GM10248 (cell line): ENCODE measurements around the gene NLRP11.
A peak's percentile ranks its signal among the peaks of the same experiment; 100 is the strongest.
"Not testable (repeated sequence)": the region's sequence is repeated elsewhere in the genome, so short reads cannot be mapped to it uniquely, and the experiment has no call there.

Source experiments
- CTCF ChIA-PET: fragments of 300-600 bp; sonication (Branson Sonifier 250); formaldehyde crosslinking; extraction: SDS; loops from one replicate; lab custom pipeline; 2021; ENCODE audit warnings: antibody characterized with exemption; lab: Yijun Ruan, JAX
- POLR2A ChIA-PET: fragments of 350-650 bp; sonication (Branson Sonifier 250); formaldehyde crosslinking; extraction: SDS; loops from one replicate; lab custom pipeline; 2020; ENCODE audit warnings: antibody characterized with exemption; lab: Yijun Ruan, JAX
- DNase-seq: peaks from one replicate; pipeline ENCODE4 v3.0.0; 2012; ENCODE audit errors: extremely low spot score
- TF ChIP-seq, protein P1 (sequence below): IDR thresholded peaks from 2 replicates; pipeline ENCODE4 v1.5.1; 2012; ENCODE audit warnings: mild to moderate bottlenecking, low read depth; ENCODE audit errors: extremely low read depth, missing control alignments, control extremely low read depth

Gene NLRP11

DNA sequence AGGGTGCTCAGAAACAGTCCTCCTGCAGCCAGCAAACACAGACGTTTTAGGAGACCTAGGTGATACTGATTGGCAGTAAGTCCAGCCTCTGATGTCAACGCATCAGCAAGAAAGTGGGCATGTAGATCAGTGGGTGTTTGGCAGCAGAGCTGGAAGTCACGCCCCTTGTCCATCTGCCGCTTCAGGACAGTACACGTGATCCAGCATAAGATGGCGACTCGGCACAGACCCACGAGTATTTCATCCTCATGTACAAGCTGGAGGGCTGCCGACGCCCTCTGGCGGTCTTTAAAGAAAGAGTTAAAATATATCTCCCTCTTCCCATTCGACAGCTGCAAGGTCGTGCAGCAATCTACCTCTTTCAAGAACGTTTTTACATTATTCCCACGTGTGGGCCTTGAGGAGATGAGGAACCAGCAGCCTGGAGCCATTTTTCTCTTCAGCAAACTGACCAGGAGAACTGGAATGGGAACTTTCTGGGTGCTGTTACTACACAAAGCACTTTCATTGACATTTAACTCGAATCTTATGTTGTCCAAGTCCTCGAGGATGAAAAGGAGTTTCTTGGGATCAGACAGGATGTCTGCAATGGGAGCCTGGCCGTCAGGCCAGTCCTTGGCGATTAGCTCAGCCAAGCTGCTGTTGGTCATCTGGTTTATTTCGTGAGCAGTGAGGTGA, 22.3 kb downstream of the NLRP11 start:
- TF ChIP-seq, protein P1, sequence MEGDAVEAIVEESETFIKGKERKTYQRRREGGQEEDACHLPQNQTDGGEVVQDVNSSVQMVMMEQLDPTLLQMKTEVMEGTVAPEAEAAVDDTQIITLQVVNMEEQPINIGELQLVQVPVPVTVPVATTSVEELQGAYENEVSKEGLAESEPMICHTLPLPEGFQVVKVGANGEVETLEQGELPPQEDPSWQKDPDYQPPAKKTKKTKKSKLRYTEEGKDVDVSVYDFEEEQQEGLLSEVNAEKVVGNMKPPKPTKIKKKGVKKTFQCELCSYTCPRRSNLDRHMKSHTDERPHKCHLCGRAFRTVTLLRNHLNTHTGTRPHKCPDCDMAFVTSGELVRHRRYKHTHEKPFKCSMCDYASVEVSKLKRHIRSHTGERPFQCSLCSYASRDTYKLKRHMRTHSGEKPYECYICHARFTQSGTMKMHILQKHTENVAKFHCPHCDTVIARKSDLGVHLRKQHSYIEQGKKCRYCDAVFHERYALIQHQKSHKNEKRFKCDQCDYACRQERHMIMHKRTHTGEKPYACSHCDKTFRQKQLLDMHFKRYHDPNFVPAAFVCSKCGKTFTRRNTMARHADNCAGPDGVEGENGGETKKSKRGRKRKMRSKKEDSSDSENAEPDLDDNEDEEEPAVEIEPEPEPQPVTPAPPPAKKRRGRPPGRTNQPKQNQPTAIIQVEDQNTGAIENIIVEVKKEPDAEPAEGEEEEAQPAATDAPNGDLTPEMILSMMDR = peak; percentile 20
- ChIA-PET CTCF (interaction anchor here (1.2 to 3.8 kb wide), 2 partner anchors 9 to 177 kb away, joined by 5 to 21 read pairs; no protein-coding TSS in a partner anchor), POLR2A (interaction anchor here (0.5 kb wide), 1 partner anchor 172 kb away, joined by 3 read pairs; no protein-coding TSS in a partner anchor)
- peak; percentile 45 for DNase-seq

DNA sequence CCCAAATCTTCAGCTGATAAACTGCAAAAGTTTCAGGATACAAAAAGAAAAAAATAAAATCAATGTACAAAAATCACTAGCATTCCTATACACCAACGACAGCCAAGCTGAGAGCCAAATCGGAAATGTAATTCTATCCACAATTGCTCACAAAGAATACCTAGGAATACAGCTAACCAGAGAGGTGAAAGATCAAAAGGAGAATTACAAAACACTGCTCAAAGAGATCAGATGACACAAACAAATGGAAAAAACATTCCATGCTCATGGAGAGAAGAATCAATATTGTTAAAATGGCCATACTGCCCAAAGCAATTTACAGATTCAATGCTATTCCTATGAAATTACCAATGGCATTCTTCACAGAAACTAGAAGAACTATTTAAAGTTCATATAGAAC, 29.5 kb downstream of the NLRP11 start:
- TF ChIP-seq, protein P1 = no peak
- ChIA-PET CTCF (no interaction called here), POLR2A (no interaction called here)
- DNase-seq = no peak

DNA sequence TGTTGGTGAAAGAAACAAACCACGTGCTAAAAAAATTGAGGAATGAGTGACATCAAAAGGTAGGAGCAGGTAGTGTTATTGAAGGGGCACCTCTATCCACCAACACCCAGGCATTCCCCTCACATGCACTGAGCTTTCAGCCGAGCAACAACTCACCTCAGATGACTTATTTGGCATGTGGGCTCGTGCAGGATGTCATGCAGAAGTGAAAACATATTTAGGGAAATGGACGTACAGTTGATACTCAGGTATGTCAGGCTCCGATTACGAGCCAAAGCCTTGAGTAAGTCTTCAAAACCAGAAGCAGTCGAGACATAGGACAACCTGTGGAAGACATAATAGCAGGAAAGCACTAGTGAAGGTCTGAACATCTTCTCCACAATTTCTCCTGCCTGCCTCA, 30.4 kb downstream of the NLRP11 start:
- CTCF ChIA-PET = interaction anchor here (1.3 to 1.6 kb wide), 2 partner anchors 9 to 15 kb away, joined by 3 to 5 read pairs; no protein-coding TSS in a partner anchor
- TF ChIP-seq, protein P1 = no peak
- DNase-seq = no peak
- POLR2A ChIA-PET = no interaction called here

DNA sequence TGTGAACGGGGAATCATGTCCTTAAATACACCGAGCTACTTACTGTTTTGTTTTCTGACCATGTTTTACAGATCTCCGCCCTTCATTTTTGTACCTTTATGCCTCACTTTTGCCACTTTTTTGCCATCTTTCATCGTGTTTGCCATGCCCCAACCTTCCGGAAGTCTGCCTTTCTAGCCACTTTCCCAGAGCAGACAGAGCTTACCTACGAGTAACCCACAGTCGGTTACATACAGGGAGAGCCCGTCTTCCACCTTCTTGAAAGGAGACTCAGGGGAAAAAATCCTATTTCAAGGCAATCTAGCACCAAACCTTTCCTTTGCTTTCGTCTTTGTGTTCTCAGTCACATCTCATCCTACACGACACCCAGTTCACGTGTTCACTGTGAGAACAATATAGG, 36.8 kb downstream of the NLRP11 start:
- TF ChIP-seq, protein P1 = no peak
- CTCF ChIA-PET = no interaction called here

DNA sequence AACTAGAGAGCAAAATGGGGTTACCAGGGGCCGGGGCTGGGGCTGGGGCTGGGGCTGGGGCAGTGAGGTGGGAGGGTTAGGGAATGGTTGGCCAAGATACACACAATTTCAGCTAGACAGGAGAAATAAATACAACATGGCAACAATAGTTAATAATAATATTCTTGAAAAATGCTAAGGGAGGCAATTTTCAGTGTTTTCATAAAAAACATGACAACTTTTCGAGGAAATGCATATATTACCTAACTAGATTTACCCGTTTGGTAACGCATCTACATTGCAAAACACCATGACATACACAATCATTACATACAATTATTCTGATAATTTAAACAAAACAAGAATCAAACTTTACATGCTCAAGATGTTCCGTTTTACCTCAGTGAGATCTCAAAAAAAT, 50.7 kb downstream of the NLRP11 start:
- ChIA-PET CTCF (no interaction called here), POLR2A (no interaction called here)
- DNase-seq = no peak
- TF ChIP-seq, protein P1 = no peak

More for the DNA sequence above, 36.8 kb downstream of the NLRP11 start:
- POLR2A ChIA-PET = no interaction called here
- no peak for DNase-seq

DNA sequence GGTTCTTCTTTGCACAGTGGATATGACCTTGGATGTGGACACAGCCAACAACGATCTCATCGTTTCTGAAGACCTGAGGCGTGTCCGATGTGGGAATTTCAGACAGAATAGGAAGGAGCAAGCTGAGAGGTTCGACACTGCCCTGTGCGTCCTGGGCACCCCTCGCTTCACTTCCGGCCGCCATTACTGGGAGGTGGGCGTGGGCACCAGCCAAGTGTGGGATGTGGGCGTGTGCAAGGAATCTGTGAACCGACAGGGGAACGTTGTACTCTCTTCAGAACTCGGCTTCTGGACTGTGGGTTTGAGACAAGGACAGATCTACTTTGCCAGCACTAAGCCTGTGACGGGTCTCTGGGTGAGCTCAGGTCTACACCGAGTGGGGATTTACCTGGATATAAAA, 53.5 kb downstream of the NLRP11 start:
- DNase-seq = no peak
- POLR2A ChIA-PET = no interaction called here
- TF ChIP-seq, protein P1 = no peak
- CTCF ChIA-PET = no interaction called here

DNA sequence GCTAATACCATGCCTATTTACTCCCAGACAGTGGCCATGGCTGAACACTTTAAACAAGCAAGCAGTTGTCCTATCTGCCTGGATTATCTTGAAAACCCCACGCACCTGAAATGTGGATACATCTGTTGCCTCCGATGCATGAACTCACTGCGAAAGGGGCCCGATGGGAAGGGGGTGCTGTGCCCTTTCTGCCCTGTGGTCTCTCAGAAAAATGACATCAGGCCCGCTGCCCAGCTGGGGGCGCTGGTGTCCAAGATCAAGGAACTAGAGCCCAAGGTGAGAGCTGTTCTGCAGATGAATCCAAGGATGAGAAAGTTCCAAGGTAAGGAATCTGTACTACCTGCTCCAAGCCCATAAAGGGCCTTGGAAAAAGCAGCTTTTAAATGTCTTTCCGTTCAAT, 54.3 kb downstream of the NLRP11 start:
- TF ChIP-seq, protein P1 = no peak
- no peak for DNase-seq
- ChIA-PET CTCF (interaction anchor here (0.6 kb wide), 1 partner anchor 221 kb away, joined by 3 read pairs; no protein-coding TSS in a partner anchor), POLR2A (no interaction called here)

DNA sequence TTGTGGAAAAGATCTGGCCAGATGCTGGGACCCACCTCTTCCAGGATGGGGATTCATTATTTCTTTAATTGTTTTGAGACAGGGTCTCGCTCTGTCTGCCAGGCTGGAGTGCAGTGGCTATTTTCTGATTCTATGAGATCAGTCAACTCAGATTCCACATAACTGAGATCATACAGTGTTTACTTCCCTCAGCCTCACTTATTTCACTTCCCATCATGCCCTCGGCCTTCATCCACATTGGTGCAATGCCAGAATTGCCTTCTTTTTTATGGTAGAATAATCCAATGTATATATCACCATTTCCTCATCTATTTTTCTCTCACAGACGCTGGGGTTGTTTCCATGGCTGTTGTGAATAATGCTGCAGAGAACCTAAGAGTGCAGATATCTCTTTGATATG, 62.2 kb downstream of the NLRP11 start:
- POLR2A ChIA-PET, CTCF ChIA-PET, DNase-seq: not testable (repeated sequence)

DNA sequence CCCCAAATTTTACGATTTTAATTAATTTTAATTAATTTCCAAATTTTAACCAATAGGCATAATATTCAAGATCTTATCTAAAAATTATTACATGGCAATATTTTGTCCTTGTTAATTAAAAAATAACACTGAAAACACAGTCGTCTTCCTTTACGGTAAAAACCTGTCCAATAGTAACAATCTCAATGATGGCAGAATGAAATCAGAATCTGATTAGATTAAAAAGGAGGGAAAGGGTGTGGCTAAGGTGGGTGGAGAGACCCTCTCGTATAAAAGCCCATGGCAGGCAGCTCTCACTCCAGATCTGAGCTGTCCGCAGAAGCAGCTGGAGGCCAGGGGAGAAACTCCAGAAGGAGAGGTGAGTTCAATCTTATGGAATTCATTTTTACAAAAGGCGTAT, 63.0 kb downstream of the NLRP11 start, which contains the start of gene RFPL4AL1:
TSS of gene RFPL4AL1 (plus strand) at position 301 of the 400 bp plus-strand sequence. CDS start 2,687 bp downstream, outside the sequence.
- POLR2A ChIA-PET, DNase-seq, CTCF ChIA-PET: not testable (repeated sequence)
